ENCODE results near the gene PRELID1. TPM values are rescaled to one million over a fixed set of nuclear protein-coding genes. Genes with fewer than 3 reads are reported as not detected.

The PRELID1 gene
- total RNA-seq, 1 donor from 2014 or later = 196 TPM

- no peaks in the 10 kb centered on the region for H3K9me3 ChIP-seq (ENCODE audit: insufficient read depth, low read depth, low read length)
- peaks cover 18% of the 10 kb centered on the region for H3K4me1 Mint-ChIP-seq (ENCODE audit: low read depth, unreplicated experiment)
- H3K4me3 Mint-ChIP-seq (ENCODE audit: unreplicated experiment) = no peak overlapping the region
- H3K9me3 Mint-ChIP-seq (ENCODE audit: unreplicated experiment) = no peaks in the 10 kb centered on the region
- peaks cover 57% of the 10 kb centered on the region for H3K79me2 ChIP-seq (ENCODE audit: insufficient read depth, low read length)
- H3K36me3 ChIP-seq (ENCODE audit: insufficient read depth, low read length) = peaks cover 10% of the 10 kb centered on the region
- H3K27ac Mint-ChIP-seq (ENCODE audit: unreplicated experiment) = no peak overlapping the region
- TF ChIP-seq EZH2 (IDR thresholded peaks at IDR 0.05; ENCODE audit: insufficient read depth, low read length) (no peak), CTCF (IDR thresholded peaks at IDR 0.05; ENCODE audit: insufficient read depth, low read depth, low read length) (no peak)
- no peak overlapping the region for H3K9ac ChIP-seq (ENCODE audit: low read length)
- H3K36me3 Mint-ChIP-seq (ENCODE audit: low read depth, unreplicated experiment) = peaks cover 17% of the 10 kb centered on the region
- no peak overlapping the region for H3K4me2 ChIP-seq (ENCODE audit: low read length)
- no peak overlapping the region for H3K4me3 ChIP-seq (ENCODE audit: insufficient read depth, low read depth, low read length)
- no peak overlapping the region for H3K27ac ChIP-seq (ENCODE audit: low read depth, low read length)
- peaks cover 36% of the 10 kb centered on the region for H3K4me1 ChIP-seq (ENCODE audit: insufficient read depth, low read length)
- H4K20me1 ChIP-seq (ENCODE audit: insufficient read depth, low read length) = peaks cover 52% of the 10 kb centered on the region
- FAIRE-seq (no peak), DNase-seq (ENCODE audit: low read depth) (no peak)
- H3K27me3 ChIP-seq (ENCODE audit: insufficient read depth, low read length) = no peaks in the 10 kb centered on the region
- no peaks in the 10 kb centered on the region for H3K27me3 Mint-ChIP-seq (ENCODE audit: low read depth, unreplicated experiment)
- H2AFZ ChIP-seq (ENCODE audit: low read depth, low read length) = no peak overlapping the region
Measured at GRCh38 chr5:177307544-177308363, 4.2 kb downstream of the PRELID1 start.

DNA sequence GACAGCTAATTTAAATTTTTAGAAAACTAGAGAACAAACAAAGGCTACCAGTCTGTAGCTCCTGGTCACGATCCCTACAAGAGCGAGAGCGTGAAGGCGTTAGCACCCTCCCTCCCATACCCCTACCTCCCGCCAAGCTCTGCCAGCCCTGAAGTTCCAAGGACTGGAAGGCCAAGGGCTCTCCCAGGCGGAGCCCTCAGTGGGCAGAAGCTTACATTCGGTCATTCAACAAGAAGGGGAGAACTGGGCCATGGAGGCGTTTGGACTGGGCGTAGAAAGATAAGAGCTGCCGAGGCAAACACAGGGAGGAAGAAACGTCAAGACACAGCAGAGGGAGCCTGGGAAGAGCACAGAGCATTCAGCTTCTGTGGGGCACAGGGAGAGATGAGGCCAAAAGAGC is 5.1 kb downstream of the PRELID1 start:
- Histone ChIP-seq H2AFZ (ENCODE audit: low read depth, low read length) (no peak overlapping the region), H3K9ac (ENCODE audit: low read length) (no peak overlapping the region), H3K4me1 (ENCODE audit: insufficient read depth, low read length) (peaks cover 36% of the 10 kb centered on the region), H4K20me1 (ENCODE audit: insufficient read depth, low read length) (peaks cover 51% of the 10 kb centered on the region), H3K27ac (ENCODE audit: low read depth, low read length) (no peak overlapping the region), H3K4me2 (ENCODE audit: low read length) (no peak overlapping the region), H3K9me3 (ENCODE audit: insufficient read depth, low read depth, low read length) (no peaks in the 10 kb centered on the region), H3K79me2 (ENCODE audit: insufficient read depth, low read length) (peaks cover 48% of the 10 kb centered on the region), H3K27me3 (ENCODE audit: insufficient read depth, low read length) (no peaks in the 10 kb centered on the region), H3K4me3 (ENCODE audit: insufficient read depth, low read depth, low read length) (no peak overlapping the region), H3K36me3 (ENCODE audit: insufficient read depth, low read length) (peaks cover 10% of the 10 kb centered on the region)
- DNase-seq (ENCODE audit: low read depth) (no peak), FAIRE-seq (no peak)
- Mint-ChIP-seq H3K36me3 (ENCODE audit: low read depth, unreplicated experiment) (peaks cover 17% of the 10 kb centered on the region), H3K27ac (ENCODE audit: unreplicated experiment) (no peak overlapping the region), H3K27me3 (ENCODE audit: low read depth, unreplicated experiment) (no peaks in the 10 kb centered on the region), H3K9me3 (ENCODE audit: unreplicated experiment) (no peaks in the 10 kb centered on the region), H3K4me3 (ENCODE audit: unreplicated experiment) (peak overlapping the region; percentile 27), H3K4me1 (ENCODE audit: low read depth, unreplicated experiment) (peaks cover 18% of the 10 kb centered on the region)
- no peak for TF ChIP-seq CTCF (IDR thresholded peaks at IDR 0.05; ENCODE audit: insufficient read depth, low read depth, low read length)
- TF ChIP-seq EZH2 (IDR thresholded peaks at IDR 0.05; ENCODE audit: insufficient read depth, low read length) = no peak

All from astrocyte (in vitro differentiated cells and primary cell).